ENCODE results near the gene KLHL28.

The KLHL28 gene, protein sequence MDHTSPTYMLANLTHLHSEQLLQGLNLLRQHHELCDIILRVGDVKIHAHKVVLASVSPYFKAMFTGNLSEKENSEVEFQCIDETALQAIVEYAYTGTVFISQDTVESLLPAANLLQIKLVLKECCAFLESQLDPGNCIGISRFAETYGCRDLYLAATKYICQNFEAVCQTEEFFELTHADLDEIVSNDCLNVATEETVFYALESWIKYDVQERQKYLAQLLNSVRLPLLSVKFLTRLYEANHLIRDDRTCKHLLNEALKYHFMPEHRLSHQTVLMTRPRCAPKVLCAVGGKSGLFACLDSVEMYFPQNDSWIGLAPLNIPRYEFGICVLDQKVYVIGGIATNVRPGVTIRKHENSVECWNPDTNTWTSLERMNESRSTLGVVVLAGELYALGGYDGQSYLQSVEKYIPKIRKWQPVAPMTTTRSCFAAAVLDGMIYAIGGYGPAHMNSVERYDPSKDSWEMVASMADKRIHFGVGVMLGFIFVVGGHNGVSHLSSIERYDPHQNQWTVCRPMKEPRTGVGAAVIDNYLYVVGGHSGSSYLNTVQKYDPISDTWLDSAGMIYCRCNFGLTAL

GRCh38 chr14:44961554-44962333 is at the start of gene KLHL28, which contains the start of gene TOGARAM1:
TSS of gene KLHL28 (minus strand) at chr14:44961947. CDS start at chr14:44945928, 16,019 bp downstream.
TSS of gene TOGARAM1 (plus strand) at chr14:44962190. CDS start at chr14:44962422, 232 bp downstream.
- peak; percentile 97 for DNase-seq

GRCh38 chr14:45003924-45004323 is 42.2 kb upstream of the KLHL28 start:
- no peak for DNase-seq

DNA sequence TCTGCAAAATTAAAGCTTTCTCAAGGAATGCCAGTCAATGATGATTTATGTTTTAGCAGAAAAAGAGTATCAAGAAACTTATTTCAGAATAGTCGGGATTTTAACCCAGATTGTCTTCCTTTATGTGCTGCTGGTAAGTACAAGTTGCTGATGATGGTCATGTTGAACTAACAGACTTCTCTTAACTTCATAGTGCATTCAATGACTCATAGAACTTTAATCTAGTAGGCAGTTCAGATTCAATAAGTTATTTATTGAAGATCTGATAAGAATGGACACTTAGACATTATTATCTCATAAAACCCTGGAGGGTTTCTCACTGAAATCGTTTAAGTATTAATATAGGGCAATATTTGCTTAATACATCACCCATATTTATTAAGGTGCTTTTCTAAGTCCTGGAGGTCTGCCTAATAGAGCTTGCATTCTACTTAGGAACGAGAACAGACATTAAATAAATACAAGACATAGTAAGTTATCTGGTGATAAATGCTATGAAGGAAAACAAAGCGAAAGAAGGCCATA is 34.1 kb upstream of the KLHL28 start:
- no peak for DNase-seq

- no peak for DNase-seq
Observed at GRCh38 chr14:44995196-44995595, 33.4 kb upstream of the KLHL28 start.

GRCh38 chr14:44990533-44990932 is 28.8 kb upstream of the KLHL28 start:
- no peak for DNase-seq

DNA sequence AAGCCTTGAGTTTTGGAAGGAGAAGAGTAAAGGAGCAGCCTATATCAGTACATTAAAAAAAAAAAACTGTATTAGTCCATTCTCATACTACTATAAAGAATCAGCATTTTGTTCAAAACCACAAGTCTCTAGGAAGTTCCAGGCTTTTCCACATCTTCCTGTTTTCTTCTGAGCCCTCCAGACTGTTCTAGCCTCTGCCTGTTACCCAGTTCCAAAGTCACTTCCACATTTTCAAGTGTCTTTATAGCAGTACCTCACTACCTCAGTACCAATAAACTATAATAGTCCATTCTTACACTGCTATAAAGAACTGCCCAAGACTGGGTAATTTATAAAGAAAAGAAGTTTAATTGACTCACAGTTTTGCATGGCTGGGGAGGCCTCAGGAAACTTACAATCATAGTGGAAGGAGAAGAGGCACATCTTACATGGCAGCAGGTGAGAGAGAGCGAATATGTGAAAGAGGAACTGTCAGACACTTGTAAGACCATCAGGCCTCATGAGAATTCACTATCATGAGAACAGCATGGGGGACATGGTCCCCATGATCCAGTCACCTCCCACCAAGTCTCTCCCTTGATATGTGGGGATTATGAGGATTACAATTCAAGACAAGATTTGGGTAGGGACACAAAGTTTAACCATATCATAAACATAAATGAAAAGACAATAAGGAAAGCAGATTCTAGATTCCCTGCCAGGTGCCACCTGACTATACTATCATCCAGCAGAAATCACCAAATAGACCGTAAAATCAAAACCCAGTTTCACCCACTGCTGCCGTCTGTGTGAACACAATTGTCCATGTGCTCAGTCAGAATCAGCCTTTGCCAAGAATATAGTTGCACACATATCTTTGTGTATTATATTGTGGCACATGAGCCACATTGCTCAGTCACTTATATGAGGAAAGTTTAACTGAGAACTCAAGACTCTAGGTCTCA is 28.0 kb upstream of the KLHL28 start:
- DNase-seq: no peak

DNA sequence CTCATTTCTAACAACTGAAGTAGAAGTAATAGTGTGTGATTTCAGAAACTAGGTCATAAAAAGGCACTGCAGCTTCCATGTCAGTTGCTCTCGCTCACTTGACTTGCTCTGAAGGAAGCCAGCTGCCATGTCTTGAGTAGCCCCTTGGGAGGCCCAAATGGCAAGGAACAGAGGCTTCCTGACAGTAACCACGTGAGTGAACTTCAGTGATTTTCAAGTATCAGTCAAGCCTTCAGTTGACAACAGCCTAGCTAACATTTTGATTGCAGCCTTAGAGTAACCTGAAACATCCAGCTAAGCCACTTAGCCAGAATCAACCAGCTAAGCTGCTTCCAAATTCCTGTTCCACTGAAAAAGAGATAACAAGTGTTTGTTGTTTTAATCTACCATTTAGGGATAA is 26.9 kb upstream of the KLHL28 start:
- peak; percentile 14 for DNase-seq

DNA sequence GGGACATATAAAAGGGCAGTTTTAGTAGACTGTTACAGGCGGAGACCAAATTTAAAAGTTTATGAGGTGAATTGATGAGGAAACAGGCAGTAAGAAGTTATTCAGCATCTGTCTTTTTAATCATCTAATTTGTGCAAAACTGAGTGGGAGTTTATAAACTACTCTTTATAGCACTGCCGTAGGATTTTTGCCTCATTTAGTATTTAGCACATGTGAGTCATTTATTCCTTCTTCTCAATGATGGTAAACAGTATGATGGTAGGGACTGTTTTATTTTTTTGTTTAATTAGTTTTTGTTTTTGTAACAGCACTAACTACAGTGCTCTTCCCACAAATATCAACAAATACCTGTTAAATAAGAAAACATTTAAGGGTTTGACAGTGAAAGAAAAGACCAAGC is 20.8 kb upstream of the KLHL28 start:
- DNase-seq: no peak

GRCh38 chr14:44981198-44981597 is 19.5 kb upstream of the KLHL28 start:
- no peak for DNase-seq

GRCh38 chr14:44979740-44980356 is 18.1 kb upstream of the KLHL28 start:
- DNase-seq: no peak

DNA sequence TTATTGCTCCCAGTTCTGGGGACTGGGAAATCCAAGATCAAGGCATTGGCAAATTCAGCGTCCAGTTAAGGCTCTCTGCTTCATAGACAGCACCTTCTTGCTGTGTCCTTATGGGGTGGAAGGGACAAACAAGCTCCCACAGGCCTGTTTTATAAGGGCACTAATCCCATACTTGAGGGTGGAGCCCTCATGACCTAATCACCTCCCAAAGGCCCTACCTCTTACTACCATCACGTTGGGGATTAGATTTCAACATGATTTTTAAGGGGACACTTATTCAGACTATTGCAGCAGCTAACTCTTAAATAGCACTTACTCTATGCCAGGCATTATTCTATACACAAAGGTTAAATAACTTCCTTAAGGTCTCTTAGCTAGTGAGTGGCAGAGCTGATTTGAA is 17.5 kb upstream of the KLHL28 start:
- DNase-seq: no peak

- no peak for DNase-seq
Observed at GRCh38 chr14:44971459-44971858, 9.7 kb upstream of the KLHL28 start.

- DNase-seq: no peak
Observed at GRCh38 chr14:44970907-44971306, 9.2 kb upstream of the KLHL28 start.

- no peak for DNase-seq
Observed at GRCh38 chr14:44968714-44969113, 7.0 kb upstream of the KLHL28 start.

- DNase-seq: no peak
Observed at GRCh38 chr14:44966601-44967336, 5.0 kb upstream of the KLHL28 start.

DNA sequence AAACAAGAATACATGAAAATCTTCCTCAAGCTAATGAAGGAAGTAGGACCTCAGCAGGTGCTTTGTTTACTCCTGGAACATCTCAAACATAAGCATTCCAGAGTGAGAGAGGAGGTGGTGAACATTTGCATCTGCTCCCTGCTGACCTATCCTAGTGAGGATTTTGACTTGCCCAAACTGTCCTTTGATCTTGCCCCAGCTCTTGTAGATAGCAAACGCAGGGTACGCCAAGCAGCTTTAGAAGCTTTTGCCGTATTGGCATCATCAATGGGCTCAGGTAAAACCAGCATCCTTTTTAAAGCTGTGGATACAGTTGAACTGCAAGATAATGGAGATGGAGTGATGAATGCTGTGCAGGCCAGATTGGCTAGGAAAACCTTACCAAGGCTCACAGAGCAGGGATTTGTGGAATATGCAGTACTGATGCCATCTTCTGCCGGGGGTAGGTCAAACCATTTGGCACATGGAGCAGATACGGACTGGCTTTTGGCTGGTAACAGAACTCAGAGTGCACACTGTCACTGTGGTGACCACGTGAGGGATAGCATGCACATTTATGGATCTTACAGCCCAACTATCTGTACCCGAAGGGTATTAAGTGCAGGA is 2.1 kb upstream of the KLHL28 start:
- no peak for DNase-seq

- no peak for DNase-seq
Observed at GRCh38 chr14:44963044-44963528, 1.3 kb upstream of the KLHL28 start.

DNA sequence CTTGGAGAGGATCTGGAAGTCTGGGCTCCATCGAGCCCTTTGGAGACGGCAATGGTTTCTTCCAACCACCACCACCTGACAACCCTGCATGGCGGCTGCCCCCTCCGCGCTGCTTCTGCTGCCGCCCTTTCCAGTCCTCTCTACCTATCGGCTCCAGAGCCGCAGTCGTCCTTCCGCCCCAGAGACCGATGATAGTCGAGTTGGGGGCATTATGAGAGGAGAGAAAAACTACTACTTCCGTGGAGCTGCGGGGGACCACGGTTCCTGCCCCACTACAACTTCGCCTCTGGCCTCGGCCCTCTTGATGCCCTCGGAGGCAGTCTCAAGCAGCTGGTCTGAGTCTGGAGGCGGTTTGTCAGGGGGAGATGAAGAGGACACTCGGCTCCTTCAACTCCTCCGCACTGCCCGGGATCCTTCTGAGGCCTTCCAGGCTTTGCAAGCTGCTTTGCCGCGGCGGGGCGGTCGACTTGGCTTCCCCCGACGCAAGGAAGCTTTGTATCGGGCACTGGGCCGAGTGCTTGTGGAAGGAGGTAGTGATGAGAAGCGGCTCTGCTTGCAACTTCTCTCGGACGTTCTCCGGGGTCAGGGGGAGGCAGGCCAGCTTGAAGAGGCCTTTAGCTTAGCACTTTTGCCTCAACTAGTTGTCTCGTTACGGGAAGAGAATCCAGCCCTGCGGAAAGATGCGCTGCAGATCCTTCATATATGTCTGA is 742 bp upstream of the KLHL28 start:
- peak; percentile 54 for DNase-seq

- DNase-seq: peak; percentile 16
Observed at GRCh38 chr14:44961151-44961553, 595 bp downstream of the KLHL28 start.

- no peak for DNase-seq
Observed at GRCh38 chr14:44960646-44961045, 1.1 kb downstream of the KLHL28 start.

All from NCI-H2107 (cell line).